Measurements from ENCODE around the gene SPATA32. TPM values are rescaled to one million over a fixed set of nuclear protein-coding genes. Genes with fewer than 3 reads are reported as not detected.
A peak's percentile ranks its signal among the peaks of the same experiment; 100 is the strongest.

SPATA32 gene
- total and polyA plus RNA-seq, 9 donors, result 0.12 TPM; not detected in 8

DNA sequence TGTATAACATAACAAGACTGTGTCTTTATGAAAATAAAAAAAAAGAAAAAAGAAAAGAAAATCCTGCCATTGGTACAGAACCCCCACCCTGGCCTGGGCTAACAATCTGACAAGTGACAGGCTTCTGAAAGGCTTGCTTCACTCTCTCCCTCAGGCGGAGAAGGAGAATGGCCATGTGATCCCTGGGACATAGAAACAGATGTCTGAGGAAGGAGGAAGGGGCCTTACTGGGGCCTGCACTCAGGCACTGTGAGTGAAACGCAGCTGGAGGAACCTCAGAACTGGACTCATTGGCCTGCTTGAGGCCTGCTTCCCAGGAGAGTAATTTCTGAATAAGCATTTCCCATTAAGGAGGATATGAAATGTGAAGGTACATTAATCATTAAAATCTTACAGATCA lies 37.5 kb upstream of the SPATA32 start:
- no peak overlapping the region for H3K4me3 ChIP-seq
- 83 to 89% (median 86%) methylated on average over 2 of the region's 2 CpGs for WGBS, 3 donors
- no peaks in the 10 kb centered on the region for H3K9me3 ChIP-seq
- no peaks in the 10 kb centered on the region for H3K27me3 ChIP-seq
- no peak for DNase-seq
- H3K36me3 ChIP-seq, result no peaks in the 10 kb centered on the region
- TF ChIP-seq, protein P1, sequence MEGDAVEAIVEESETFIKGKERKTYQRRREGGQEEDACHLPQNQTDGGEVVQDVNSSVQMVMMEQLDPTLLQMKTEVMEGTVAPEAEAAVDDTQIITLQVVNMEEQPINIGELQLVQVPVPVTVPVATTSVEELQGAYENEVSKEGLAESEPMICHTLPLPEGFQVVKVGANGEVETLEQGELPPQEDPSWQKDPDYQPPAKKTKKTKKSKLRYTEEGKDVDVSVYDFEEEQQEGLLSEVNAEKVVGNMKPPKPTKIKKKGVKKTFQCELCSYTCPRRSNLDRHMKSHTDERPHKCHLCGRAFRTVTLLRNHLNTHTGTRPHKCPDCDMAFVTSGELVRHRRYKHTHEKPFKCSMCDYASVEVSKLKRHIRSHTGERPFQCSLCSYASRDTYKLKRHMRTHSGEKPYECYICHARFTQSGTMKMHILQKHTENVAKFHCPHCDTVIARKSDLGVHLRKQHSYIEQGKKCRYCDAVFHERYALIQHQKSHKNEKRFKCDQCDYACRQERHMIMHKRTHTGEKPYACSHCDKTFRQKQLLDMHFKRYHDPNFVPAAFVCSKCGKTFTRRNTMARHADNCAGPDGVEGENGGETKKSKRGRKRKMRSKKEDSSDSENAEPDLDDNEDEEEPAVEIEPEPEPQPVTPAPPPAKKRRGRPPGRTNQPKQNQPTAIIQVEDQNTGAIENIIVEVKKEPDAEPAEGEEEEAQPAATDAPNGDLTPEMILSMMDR (IDR thresholded peaks at IDR 0.05), result no peak
- TF ChIP-seq EP300 (IDR thresholded peaks at IDR 0.05) (no peak), POLR2A (IDR thresholded peaks at IDR 0.05) (no peak)
- H3K27ac ChIP-seq, result no peak overlapping the region
- peaks cover 26% of the 10 kb centered on the region for H3K4me1 ChIP-seq (ENCODE audit: insufficient read depth)
- intact Hi-C loops (cut with DNase I), result no loop called here

DNA sequence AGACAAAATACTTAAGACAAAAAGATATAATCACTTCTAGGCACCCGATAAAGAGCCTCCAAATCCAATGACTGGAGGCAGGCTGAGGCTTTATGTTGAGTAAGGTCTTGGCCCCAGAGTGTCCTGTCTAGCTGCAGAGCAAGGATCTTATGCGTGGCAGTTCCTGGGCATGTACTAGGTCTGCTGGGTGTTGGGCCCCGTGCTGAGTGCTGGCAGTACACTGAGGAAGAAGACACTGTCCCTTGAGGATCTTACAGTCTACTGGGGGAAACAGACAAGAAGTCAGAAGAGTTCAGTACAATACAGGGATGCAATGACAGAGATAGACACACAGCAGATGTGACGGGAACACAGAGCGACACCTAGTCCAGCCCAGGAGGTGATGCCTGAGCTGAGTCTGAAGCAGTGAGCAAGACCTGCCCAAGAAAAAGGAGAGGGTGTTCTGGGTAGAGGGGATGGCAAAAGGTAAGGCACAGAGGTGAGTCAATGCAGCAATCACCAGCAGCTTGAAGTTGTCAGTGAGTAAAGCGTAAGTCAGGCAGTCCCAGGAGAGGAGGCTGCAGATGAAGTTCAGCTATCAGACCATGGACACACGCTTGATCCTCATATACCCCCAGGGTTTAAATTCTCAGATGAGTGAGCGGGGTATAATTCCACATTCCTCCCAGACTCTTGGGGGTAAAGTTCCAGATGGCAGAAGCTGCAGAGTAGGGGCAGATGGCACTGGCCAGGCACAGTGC lies 36.8 kb upstream of the SPATA32 start:
- no peak for DNase-seq
- intact Hi-C loops (cut with DNase I), result no loop called here
- 93 to 95% (median 94%) methylated on average over 8 of the region's 8 CpGs for WGBS, 3 donors

DNA sequence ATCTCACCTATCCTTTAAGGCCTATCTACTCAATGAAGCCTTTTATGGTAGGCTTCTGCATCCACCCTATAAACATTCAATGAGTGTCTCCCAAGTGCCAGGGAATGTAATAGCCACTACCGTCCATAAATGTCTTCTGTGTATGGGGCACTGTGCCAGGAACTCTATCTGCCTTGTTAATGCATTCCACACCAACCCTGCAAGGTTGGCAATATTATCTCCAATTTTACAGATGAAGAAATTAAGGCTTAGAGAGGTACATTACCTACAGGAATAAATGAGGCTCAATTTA lies 34.9 kb upstream of the SPATA32 start:
- Histone ChIP-seq H3K4me3 (no peak overlapping the region), H3K4me1 (ENCODE audit: insufficient read depth) (peaks cover 39% of the 10 kb centered on the region), H3K27ac (no peak overlapping the region), H3K9me3 (no peaks in the 10 kb centered on the region), H3K27me3 (no peaks in the 10 kb centered on the region), H3K36me3 (no peaks in the 10 kb centered on the region)
- TF ChIP-seq POLR2A (IDR thresholded peaks at IDR 0.05), result no peak
- no peak for TF ChIP-seq EP300 (IDR thresholded peaks at IDR 0.05)
- TF ChIP-seq, protein P1 (IDR thresholded peaks at IDR 0.05), result no peak
- DNase-seq, result no peak
- 53 to 74% (median 71%) methylated on average over 1 of the region's 1 CpG for WGBS, 3 donors
- intact Hi-C loops (cut with DNase I), result no loop called here

More for the DNA sequence above, 36.8 kb upstream of the SPATA32 start:
- TF ChIP-seq EP300 (IDR thresholded peaks at IDR 0.05) (no peak), POLR2A (IDR thresholded peaks at IDR 0.05) (no peak)
- TF ChIP-seq, protein P1 (IDR thresholded peaks at IDR 0.05), result no peak
- no peaks in the 10 kb centered on the region for H3K27me3 ChIP-seq
- H3K4me3 ChIP-seq, result no peak overlapping the region
- peaks cover 31% of the 10 kb centered on the region for H3K4me1 ChIP-seq (ENCODE audit: insufficient read depth)
- no peak overlapping the region for H3K27ac ChIP-seq
- no peaks in the 10 kb centered on the region for H3K9me3 ChIP-seq
- no peaks in the 10 kb centered on the region for H3K36me3 ChIP-seq

DNA sequence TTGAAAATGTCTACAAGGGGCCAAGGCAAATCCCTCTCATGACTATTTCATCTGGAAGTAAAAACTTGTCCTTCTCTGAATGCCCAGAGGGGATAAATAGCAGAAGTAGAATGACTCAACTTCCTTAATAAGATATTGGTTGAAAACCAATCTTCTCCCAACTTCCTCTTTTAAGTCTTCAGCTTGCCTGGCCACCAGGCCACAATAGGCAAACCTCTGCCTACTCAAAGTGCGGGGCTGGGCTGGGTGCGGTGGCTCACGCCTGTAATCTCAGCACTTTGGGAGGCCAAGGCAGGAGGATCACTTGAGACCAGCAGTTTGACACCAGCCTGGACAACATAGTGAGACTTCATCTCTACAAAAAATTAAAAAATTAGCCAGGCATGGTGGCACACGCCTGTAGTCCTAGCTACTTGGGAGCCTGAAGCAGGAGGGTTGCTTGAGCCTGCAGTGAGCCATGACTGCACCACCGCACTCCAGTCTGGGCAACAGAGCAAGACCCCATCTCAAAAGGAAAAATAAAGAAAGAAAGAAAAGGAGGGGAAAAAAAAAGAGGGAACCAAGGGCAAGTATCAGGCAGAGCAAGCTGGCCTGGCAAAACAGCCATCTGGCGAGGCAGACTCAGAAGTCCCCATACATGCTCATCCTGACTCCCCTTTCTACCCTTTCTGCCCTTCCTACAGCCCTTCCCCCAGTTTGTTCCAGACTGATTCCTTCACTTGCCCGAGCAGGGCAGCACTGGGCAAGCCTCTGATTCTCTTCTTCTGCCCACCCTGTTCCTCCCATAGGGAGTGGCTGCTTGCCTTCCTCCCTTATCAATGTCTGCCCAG lies 34.3 kb upstream of the SPATA32 start:
- DNase-seq, result no peak
- Histone ChIP-seq H3K9me3 (no peaks in the 10 kb centered on the region), H3K27ac (no peak overlapping the region), H3K4me3 (no peak overlapping the region), H3K4me1 (ENCODE audit: insufficient read depth) (peaks cover 44% of the 10 kb centered on the region), H3K27me3 (no peaks in the 10 kb centered on the region), H3K36me3 (no peaks in the 10 kb centered on the region)
- TF ChIP-seq POLR2A (IDR thresholded peaks at IDR 0.05), result no peak
- intact Hi-C loops (cut with DNase I), result no loop called here
- 91 to 95% (median 92%) methylated on average over 7 of the region's 7 CpGs for WGBS, 3 donors

DNA sequence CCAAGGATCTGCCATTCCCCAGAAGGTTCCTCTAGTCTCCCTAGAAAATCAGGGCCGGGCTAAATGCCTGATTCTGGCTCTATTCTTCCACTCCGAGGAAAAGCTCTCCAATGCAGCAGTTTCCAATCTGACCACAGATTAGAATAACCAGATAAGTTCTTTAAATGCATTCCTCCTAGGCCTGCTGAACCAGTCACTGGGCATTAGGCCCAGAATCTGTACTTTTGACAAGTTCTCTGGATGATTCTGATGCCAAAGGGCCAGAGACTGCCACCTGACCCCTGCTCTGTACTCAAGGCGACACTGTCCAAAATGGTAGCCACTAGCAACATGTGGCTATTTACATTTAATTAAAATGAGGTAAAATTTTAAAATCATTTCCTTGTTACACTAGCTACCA lies 32.6 kb upstream of the SPATA32 start:
- peak overlapping the region in 1 of 2 donors; percentile 10 for H3K27ac ChIP-seq
- peaks cover 48% of the 10 kb centered on the region for H3K4me1 ChIP-seq (ENCODE audit: insufficient read depth)
- H3K4me3 ChIP-seq, result no peak overlapping the region
- no peaks in the 10 kb centered on the region for H3K9me3 ChIP-seq
- no peaks in the 10 kb centered on the region for H3K27me3 ChIP-seq
- WGBS, 3 donors, result 25 to 32% (median 31%) methylated on average over 3 of the region's 3 CpGs
- no peak for TF ChIP-seq POLR2A (IDR thresholded peaks at IDR 0.05)
- TF ChIP-seq, protein P1 (IDR thresholded peaks at IDR 0.05), result no peak
- intact Hi-C loops (cut with DNase I), result no loop called here
- H3K36me3 ChIP-seq, result no peaks in the 10 kb centered on the region
- no peak for DNase-seq

All from ovary (tissue), 9 donors.